HG03575 (cell line): ENCODE data around the gene INPPL1.
"Not testable (repeated sequence)": the region's sequence is repeated elsewhere in the genome, so short reads cannot be mapped to it uniquely, and the experiment has no call there.

Experiments used
- ATAC-seq: cut with Tn5 transposase; IDR thresholded peaks from one replicate; pipeline ENCODE4 v1.9.1; 2021; ENCODE audit not compliant: unreplicated experiment, insufficient number of reproducible peaks, low FRiP score; ENCODE audit errors: extremely low read depth

The INPPL1 gene

DNA sequence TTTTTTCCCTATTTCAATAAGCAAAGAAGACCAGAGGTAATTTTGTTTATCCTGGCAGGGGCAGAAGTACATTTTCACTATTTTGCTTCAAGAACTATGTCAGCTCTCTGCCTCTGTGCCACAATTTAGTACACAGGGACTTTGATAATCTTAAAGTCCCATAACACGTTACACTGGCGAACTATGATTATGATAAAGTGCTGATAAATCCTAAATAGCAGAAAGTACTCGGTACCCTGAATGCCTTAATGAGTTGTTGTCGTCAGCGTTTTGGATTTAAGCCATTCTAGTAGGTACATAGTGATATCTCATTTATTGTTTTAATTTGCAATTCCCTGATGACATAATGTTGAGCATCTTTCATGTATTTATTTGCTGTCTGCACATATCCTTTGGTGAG, 36.0 kb downstream of the INPPL1 start:
- no peak for ATAC-seq

DNA sequence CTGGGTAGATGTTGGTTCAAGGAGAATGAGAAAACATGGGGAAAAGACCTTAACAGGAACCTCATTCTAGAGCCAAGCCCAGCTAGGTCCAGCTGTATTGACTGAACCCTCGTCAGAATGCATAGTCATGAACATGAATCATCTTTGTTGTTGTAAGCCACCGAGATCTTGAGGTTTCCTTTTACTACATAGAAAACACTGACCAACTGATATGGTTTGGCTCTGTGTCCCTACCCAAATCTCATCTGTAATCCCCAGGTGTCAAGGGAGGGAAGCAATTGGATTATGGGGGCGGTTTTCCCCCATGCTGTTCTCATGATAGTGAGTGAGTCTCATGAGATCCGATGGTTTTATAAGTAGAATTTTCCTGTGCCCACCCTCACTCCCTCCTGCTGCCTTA, 38.8 kb downstream of the INPPL1 start:
- no peak for ATAC-seq

- no peak for ATAC-seq
Observed at GRCh38 chr11:72265951-72266350, 41.4 kb downstream of the INPPL1 start.

- ATAC-seq, result not testable (repeated sequence)
Observed at GRCh38 chr11:72266960-72267359, 42.4 kb downstream of the INPPL1 start.

- ATAC-seq, result no peak
Observed at GRCh38 chr11:72267956-72268617, 43.5 kb downstream of the INPPL1 start.

- no peak for ATAC-seq
Observed at GRCh38 chr11:72271980-72272379, 47.4 kb downstream of the INPPL1 start.

DNA sequence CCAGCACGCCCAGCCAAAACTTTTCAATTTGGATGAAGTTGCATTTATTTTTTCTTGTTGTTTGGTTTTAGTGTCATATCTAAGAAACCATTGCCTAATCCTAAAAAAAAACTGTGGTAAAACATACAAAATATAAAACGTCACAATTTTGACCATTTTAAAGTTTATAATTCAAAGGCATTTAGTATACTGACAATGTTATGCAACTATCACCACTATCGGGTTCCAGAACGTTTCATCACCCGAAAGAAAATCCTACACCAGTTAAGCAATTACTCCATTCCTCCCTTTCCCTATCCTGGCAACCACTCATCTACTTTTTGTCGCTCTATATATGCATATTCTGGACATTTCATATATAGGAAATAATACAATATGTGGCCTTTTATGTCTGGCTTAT, 49.9 kb downstream of the INPPL1 start:
- ATAC-seq, result no peak

DNA sequence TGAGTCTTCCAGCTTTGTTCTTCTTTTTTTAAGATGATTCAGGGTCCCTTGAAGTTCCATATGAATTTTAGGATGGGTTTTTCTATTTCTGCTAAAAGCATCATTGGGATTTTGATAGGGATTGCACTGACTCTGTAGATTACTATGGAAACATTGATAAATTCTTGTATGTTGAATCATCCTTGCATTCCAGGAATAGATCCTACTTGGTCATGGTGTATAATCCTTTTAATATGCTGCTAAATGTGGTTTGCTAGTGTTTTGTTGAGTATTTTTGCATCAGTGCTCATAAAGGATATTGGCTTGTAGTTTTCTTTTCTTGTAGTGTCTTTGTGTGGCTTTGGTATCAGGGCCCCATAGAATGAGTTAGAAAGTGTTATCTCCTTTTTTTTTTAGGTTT, 54.3 kb downstream of the INPPL1 start:
- no peak for ATAC-seq

- ATAC-seq, result no peak
Observed at GRCh38 chr11:72280037-72280436, 55.5 kb downstream of the INPPL1 start.

DNA sequence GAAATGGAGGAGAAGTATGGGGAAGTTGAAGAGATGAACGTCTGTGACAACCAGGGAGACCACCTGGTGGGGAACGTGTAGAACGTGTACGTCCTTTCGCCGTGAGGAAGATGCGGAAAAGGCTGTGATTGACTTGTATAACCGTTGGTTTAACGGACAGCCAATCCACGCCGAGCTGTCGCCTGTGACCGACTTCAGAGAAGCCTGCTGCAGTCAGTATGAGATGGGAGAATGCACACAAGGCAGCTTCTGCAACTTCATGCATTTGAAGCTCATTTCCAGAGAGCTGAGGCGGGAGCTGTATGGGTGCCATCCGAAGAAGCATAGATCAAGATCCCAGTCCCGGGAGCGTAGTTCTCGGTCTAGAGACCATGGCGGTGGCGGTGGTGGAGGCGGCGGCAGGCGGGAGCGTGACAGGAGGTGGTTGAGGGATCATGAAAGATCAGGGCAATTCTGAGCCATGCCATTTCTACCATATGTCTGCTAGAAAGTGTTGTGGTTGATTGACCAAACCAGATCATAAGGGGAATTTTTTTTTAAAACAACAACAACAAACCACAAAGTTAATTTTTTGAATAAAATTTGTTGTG, 56.3 kb downstream of the INPPL1 start:
- no peak for ATAC-seq

GRCh38 chr11:72283947-72284346, 59.4 kb downstream of the INPPL1 start:
- ATAC-seq, result no peak

DNA sequence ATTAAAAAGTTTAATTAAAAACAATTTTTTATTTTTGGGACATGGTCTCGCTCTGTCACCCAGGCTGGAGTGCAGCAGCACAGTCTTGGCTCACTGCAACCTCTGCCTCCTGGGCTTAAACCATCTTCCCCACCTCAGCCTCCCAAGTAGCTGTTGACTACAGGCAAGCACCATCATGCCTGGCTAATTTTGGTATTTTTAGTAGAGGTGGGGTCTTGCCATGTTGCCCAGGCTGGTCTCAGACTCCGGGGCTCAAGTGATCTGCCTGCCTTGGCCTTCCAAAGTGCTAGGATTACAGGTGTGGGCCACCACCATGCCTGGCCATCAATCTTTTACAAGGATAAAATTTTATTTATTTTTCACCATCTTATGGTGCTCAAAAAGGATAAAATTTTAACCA, 62.7 kb downstream of the INPPL1 start:
- no peak for ATAC-seq
